Stimulated activated CD4-positive, alpha-beta T cell treated with anti-CD3 and anti-CD28 coated beads, Interleukin-1b, Interleukin-23, amount 100 ng/mL, for 48 hours (primary cell): ENCODE measurements around the gene TSPYL2.

Experiments
- DNase-seq: peaks from one replicate; pipeline ENCODE4 v3.0.0-alpha.2; 2020

TSPYL2 gene

DNA sequence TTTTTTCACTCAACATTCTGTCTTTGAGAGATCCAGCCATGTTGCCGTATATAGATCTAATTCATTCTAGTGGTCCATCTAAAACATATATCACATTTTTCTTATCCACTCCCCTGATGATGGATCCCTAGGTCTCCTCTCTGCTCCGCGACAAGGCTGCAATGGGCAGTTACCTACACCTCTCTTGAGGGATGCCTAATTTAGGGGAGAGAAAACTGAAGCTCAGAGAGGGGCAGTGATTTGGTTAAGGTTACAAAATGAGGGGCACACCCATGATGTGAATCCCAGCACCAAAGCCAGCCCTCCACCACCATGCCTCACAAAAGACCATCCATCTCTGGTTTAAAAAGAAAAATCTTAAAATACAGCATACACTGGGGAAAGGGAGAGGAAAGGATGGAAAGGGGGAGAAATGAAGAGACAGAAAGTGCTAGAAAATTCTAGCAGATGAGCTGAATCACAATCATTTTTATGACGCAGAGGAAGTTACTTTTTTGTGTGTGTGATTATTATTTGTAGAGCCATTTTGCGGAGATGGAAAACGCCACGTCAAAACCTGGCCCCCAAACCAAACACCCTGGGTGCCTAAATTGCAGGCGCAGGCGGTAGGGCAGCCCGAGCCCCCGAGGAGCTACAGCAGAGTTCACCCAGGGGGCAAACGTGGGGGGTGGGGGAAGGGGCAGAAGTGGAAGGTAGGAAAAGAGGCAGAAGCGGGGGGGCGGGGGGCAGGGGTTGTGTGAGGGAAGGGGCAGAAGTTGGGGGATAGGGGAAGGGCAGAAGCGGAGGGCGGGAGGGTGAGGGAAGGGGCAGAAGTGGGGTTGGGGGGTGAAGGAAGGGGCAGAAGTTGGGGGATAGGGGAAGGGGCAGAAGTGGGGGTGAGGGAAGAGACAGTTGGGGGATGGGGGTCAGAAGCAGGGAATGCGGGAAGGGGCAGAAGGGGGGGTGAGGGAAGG lies 1.3 kb upstream of the TSPYL2 start:
- DNase-seq: no peak

DNA sequence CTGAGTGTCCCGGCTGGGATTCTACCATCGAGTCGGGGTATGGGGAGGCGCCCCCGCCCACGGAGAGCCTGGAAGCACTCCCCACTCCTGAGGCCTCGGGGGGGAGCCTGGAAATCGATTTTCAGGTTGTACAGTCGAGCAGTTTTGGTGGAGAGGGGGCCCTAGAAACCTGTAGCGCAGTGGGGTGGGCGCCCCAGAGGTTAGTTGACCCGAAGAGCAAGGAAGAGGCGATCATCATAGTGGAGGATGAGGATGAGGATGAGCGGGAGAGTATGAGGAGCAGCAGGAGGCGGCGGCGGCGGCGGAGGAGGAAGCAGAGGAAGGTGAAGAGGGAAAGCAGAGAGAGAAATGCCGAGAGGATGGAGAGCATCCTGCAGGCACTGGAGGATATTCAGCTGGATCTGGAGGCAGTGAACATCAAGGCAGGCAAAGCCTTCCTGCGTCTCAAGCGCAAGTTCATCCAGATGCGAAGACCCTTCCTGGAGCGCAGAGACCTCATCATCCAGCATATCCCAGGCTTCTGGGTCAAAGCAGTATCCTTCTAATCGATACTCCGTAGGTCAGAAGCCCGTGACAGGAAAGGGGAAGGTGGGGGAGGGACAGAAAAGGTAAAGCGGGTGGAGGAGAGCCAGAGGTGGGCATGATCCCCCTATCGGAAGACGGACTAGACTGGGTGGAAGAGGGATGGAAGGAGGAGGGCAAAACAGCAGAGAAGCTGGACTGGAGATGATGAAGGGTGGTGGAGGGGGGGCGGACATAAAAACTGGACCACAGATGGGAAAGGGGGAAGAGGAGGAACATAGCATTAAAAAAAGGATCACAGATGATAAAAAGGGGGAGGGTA lies 828 bp downstream of the TSPYL2 start:
- DNase-seq: no peak

DNA sequence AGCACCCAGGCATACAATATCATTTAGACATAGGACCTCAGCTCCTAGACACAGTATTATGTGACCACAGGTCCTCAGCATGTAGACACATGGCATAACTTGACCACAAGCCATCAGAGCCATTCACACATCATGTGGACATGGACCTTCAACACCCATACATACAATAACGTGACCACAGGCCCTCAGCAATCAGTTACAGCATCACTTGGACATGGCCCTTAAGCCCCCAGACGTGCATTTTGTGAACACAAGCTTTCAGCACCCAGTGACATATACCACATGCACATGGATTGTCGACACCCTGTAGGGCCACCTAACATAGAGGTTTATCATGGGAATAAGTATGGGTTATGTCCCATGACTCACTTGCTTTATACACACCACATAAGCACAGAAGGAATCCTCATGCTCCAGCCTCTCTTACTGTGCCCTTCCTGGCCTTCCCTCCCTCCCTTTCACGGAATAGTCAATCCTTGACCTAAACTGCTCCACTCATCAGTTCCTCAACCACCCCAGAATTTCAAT lies 1.9 kb downstream of the TSPYL2 start:
- DNase-seq: no peak

DNA sequence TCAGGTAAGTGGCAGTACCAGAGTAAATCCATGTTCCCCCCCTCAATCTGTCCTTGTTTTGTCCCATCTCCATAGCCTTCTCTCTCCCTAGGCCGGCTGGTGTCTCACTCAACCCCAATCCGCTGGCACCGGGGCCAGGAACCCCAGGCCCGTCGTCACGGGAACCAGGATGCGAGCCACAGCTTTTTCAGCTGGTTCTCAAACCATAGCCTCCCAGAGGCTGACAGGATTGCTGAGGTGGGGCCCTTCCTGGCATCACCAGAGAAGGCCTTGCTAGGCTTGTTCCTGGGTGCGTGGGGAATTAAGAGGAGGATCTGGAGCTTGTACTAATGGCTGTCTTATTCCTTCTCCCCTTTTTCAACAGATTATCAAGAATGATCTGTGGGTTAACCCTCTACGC lies 2.7 kb downstream of the TSPYL2 start:
- DNase-seq: no peak

DNA sequence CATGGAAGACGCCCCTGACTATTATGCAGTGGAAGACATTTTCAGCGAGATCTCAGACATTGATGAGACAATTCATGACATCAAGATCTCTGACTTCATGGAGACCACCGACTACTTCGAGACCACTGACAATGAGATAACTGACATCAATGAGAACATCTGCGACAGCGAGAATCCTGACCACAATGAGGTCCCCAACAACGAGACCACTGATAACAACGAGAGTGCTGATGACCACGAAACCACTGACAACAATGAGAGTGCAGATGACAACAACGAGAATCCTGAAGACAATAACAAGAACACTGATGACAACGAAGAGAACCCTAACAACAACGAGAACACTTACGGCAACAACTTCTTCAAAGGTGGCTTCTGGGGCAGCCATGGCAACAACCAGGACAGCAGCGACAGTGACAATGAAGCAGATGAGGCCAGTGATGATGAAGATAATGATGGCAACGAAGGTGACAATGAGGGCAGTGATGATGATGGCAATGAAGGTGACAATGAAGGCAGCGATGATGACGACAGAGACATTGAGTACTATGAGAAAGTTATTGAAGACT lies 3.6 kb downstream of the TSPYL2 start:
- no peak for DNase-seq

DNA sequence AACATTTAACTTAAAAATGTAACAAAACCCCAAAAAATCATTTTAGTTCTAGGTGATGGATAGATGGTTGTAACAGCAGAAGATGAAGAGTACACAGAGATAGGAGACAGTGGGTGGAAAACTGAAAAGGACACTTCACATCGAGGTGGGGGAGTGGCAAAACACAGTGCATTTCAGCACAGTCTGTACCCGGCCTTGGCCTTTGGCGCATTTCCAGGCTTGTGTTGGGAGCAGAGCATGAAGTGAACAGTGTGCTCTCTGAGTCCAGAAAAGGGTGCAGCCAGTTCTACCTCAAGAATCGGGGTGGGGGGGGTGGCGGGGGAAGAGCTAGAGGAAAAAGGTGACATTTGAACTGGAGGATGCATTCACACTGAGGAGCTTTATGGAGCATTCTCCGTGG lies 4.3 kb downstream of the TSPYL2 start:
- no peak for DNase-seq

DNA sequence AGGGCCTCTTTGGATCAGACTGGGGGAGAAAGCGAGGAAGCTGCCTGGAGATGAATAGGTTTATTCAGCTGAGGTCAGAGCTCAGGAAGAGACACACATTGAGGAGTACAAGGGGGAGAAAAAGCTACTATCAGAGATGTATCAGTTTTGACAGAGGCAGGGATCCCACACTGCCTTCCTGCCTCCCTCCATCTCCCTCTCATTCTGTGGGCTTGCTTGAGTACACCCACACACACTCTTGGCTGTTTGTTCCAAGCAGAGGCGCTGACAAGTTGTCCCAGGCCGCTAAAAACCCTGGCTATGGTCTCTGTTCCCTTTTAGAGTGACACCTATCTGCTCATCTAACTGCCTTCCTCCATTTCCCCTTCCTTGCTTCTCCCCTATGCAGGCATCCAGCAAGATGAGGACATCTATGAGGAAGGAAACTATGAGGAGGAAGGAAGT lies 5.2 kb downstream of the TSPYL2 start:
- DNase-seq: no peak

DNA sequence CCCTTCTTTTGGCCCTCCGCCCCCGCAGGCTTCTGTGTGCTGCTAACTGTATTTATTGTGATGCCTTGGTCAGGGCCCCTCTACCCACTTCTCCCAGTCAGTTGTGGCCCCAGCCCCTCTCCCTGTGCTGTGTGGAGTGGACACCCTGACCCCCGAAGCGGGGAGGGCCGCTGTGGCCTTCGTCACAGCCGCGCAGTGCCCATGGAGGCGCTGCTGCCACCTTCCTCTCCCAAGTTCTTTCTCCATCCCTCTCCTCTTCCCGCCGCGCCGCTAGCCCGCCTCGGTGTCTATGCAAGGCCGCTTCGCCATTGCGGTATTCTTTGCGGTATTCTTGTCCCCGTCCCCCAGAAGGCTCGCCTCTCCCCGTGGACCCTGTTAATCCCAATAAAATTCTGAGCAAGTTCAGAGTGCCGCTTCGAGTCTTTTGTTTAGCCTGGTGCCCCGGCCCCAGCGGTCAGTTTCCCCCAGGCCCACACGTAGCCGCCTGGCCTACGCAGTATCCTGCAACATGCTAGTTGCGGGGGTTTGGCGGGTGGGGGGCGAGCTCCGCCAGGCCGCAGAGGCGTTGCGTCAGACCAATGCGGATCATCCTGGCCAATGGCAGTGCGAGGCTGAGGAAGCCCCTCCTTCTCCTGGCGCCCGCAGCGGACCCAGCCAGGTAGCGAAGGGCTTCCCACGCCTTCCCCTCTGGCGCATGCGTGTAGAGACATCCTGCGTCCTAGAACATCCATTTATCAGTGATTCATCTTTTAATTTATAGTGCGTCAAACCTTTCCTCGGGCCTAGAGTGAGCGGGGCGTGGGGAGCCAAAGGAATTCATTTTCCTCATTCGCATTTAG lies 6.2 kb downstream of the TSPYL2 start:
- peak; percentile 84 for DNase-seq

DNA sequence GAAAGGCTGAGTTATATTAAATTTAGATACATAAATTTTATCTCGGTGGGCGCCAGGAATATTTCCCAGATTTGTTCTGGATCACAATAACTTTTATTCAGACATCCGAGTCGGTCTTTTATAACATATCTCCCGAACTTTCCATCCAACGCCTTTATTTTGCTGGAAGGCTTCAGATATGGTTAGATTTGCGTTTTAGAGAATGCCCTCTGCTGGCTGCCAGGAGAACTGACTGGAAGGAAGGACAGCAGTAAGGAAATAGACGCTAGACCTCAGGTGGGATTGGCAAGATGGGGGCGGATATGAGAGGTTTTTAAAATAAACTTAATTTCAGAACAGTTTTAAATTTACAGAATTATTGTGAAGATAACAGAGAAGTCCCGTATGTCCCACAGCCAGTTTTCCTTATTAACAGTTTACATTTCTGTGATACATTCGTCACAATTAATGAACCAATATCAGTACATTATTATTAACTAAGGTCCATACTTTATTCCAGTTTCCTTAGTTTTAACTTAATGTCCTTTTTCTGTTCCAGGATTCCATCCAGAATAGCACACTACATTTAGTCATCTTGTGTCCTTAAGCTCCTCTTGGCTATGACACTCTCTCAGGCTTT lies 7.2 kb downstream of the TSPYL2 start:
- no peak for DNase-seq

DNA sequence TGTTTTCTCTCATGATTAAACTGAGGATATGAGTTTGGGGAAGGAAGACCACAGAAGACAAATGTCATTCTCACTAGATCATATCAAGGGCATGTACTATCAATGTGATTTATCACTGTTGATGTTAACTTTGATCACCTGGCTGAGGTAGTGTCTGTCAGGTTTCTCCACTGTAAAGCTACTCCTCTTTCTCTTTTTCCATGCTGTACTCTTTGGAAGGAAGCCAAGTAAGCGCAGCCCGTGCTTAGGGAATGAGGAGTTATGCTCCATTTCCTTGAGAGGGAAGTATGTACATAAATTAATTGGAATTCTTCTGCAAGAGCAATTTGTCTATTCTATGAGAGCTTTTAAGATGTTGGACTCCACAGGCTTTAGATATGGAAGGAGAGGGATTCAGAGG lies 7.8 kb downstream of the TSPYL2 start:
- DNase-seq: no peak

DNA sequence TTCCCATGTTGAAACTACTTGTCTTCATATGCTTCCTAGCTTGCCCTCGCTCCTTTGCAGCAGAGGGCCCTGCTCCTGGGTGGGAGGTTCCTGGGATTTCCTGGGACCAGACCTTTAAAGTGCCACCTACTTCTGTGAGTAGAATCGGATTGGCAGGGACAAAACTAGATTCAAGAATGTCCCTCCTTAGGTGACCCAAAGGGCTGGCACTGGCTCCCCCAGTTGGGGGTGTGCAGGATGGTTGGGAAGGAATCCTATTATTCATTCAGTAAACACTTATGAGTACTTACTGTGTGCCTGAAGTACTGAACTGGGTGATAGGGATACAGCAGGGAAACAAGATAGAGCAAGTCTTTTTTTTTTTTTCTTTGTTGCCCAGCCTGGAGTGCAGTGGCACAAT lies 9.2 kb downstream of the TSPYL2 start:
- DNase-seq: no peak

DNA sequence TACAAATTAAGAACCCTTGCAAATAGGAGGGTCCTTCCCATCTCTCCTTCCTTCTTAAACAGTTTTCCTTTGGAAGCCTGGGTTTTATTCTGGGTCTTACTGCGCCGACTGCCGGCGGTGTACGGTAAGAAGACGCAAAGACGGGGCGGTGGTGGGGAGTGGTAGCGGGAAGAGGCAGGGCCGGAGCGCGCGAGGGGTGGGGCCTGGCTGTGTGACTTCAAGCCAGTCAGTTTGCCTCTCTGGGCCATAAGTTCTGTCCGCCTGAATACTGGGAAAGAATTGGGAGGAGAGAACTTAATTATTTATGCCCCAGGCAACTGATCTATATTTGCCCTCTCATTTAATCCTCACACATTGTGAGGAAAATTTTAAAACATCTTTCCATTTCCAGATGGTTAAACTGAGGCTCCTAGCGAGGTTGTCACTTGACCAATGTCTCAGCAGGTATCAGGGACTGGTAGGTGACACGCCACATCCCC lies 11.0 kb downstream of the TSPYL2 start:
- DNase-seq: peak; percentile 75

DNA sequence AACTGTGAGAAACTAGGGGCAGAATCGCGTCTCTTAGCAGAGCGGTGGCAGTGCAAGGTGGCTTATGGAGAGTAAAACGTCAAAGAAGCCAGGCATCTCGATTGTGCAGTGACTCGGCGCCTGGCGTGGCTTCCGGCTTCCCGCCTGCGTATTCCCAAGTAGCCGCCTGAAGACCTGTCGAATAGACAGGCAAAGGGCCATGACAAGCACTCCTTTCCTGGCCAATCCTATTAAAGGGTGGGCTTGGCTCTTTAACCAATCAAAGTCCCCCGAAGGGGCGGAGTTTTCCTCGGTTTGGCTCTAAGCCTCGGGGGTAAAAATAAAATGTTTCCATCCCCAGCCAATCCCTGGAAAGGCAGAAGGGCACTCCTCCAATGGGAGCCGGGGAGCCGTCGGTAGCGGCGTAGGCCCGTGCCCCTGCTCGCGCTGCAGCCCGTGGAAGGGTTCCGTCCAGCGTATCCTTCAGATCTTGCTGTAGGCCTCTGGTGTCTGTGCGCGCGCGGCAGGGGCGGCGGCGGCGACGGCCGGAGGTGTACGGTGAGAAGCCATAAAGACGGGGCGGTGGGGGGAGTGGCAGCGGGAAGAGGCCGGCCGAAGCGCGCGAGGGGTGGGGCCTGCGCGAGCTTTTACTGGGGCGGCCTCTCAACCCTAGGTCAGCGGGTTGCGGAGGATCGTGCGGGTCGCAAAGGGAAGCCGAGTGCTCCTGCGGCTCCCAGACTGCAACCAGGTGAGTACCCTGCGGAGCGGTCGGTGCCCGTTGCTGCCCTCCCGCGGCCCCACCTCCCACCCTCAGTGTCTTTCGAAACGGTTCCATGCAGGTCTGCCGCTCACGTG lies 11.8 kb downstream of the TSPYL2 start, which contains the start of gene KANTR:
KANTR (plus strand) TSS at position 395 of the 834 bp plus-strand sequence. CDS start 30,131 bp downstream, outside the sequence.
- DNase-seq: peak; percentile 81

DNA sequence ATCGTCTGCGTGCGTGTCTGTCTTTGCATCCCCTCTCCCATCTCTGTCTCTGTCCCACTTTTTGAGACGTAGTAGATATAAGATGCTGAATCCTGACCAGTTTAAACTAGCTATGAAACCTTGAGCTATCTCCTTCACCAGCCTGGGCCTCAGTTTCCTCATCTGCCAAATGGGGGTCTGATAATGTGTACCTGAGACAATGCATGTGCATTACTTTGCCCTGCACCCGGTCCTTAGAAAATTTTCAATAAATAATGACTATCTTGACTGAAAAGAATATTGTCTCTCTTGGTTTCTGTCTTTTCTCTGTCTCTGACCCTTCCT lies 12.4 kb downstream of the TSPYL2 start:
- DNase-seq: no peak

DNA sequence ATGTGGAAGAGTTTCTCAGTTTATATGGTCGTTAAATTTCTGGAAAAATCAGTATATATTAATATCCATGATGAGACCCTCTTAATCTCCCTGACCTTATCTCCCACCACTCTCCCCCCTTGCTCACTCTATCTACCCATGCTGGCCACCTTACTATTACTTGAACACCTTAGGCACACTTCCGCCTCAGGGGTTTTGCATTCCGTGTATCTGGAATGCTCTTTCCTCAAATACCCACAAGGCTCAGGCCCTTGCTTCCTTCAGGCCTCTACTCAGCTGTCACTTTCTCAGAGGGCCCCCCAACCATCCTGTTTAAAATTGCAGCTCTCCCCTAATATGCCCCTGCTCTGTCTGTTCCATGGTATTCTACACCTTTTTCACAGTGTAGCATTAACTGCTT lies 13.6 kb downstream of the TSPYL2 start:
- no peak for DNase-seq

DNA sequence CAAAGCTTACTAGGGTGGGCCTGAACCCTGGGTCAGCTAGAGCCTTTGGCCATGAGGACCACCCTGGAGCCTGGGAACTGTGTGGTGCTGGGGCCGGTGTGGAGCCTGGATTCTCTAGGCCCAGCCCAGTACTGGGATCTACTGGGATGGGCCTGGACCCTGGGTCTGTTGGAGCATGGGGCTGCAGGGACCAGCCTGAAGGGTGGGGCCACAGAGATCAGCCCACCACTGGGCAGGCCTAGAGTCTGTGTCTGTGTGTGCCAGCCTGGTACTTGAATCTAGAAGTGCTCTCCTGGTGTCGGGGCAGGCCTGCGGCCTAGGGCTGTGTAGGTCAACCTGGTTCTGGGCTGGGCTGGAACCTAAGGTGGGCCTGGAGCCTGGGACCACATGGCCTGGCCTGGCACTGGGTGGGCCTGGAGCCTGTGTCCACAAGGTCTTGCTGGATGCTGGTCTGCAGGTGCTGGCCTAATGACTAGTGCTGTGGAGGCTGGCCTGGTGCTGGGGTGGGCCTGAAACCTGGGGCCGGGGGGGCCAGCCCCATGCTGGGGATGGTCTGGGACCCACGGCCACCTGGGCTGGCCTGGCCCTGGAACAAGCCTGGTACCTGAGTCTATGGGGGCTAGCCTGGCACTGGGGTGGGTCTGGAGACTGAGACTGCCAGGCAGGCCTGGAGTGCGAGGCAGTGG lies 32.8 kb downstream of the TSPYL2 start:
- DNase-seq: no peak

DNA sequence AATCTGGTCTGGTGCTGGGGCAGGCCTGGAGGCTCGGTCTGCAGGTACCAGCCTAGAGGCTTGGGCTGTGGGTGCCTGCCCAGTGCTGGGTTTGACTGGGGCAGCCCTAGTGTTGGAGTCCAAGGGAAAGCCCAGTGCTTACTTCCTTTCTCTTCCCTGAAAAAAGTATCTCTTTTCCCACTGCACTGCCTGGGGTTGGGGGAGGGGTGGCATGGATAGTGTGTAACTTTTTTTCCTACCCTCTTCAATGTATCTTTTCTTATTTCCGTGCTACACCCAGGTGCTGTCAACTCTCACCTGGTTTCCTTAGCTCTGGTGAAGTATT lies 33.3 kb downstream of the TSPYL2 start:
- DNase-seq: no peak

DNA sequence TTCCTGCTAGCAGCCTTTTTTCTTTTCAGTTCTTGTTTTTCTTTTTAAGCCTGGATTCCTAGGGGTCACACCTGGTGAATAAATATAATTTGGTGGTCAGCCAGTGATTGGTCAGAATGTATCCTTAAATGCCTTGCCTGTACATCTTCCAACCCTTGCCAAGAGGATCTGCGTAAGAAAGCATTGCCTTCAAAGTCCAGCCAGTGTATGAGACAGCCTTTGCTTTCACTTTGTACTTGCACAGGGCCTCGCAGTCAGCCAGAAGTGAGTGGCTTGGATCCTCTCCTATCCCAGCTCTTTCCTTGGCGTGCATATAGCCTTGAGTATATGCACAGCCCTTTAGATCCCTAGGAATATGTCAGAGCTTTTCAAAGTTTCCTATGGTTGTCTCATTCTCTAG lies 33.9 kb downstream of the TSPYL2 start:
- no peak for DNase-seq

DNA sequence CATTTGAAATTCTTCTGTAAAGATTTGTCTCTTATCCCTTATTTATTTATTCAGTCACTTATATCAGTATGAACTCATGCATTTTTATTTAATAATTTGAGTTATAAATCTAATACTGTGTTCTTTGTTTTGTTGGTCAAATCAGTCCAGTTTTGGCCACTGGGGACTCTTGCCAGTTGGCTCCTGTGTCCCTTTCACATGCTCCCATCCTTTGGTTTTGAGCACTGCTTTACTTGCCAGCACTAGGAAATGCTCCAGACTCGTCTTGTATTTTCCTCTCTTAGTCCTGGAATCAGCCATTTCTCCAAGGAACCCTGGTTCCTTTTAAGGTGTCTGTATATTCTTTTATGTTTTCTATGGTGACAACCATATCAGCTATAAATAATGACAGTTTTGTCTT lies 39.8 kb downstream of the TSPYL2 start:
- DNase-seq: no peak

DNA sequence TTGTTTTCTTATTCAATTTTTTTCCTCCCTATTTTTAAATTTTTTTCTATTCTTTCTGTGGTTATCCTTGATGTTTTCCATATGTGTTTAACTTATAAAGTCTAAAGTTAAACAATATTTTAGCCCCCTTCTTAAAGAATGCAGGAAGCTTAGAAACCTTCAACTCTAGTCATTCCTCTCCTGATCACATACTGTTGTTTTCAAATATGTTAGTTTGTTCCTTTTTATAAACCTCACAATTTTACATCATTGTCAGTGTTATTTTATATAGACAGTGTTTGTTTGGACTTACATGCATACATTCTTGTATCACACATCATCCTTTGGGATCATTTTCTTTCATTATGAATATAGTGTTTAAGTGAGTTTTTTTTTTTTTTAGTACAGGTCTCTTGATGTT lies 43.3 kb downstream of the TSPYL2 start:
- DNase-seq: no peak
